ENCODE results near the gene RNF138. TPM values are rescaled to one million over a fixed set of nuclear protein-coding genes. Genes with fewer than 3 reads are reported as not detected.

The RNF138 gene
- total RNA-seq, 2 donors from 2014 or later, result 45.2 to 59.6 TPM

DNA sequence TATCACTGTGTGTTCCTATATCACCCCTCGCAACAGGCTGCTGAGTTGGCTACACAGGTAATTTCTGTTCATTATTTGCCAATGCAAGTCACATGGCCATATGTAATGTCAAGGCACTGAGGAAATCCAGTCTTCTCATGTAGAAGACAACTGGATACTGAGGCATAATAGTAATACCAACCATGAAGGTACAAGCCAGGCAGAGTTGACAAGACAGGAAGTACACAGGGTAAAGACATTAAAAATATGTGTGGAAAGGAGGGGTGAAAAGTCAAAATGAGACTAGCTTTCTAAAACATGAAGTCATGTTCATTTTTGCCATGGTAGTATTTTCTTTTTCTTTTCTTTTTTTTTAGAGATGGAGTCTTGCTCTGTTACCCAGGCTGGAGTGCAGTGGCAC lies 17.5 kb upstream of the RNF138 start:
- no peak overlapping the region for H3K9ac ChIP-seq (ENCODE audit: extremely low read depth, low read length, poor library complexity, severe bottlenecking)
- H3K9me3 ChIP-seq (ENCODE audit: control insufficient read depth, low read length), result no peaks in the 10 kb centered on the region
- 93% methylated on average over 1 of the region's 1 CpG for WGBS, 2 experiments (ENCODE audit: insufficient coverage in 1 of 2, insufficient read length in 1 of 2)
- H3K36me3 ChIP-seq (ENCODE audit: control insufficient read depth, insufficient read depth, low read length), result peaks cover 55% of the 10 kb centered on the region
- H3K27me3 ChIP-seq (ENCODE audit: control insufficient read depth, insufficient read depth, low read length, poor library complexity, severe bottlenecking), result no peaks in the 10 kb centered on the region
- H3K27me3 Mint-ChIP-seq (ENCODE audit: insufficient read depth), result no peaks in the 10 kb centered on the region
- no peak for DNase-seq
- no peak overlapping the region for H3K27ac ChIP-seq (ENCODE audit: low read depth, low read length)
- no peaks in the 10 kb centered on the region for H3K4me1 ChIP-seq (ENCODE audit: control insufficient read depth, insufficient read depth, low read length)
- peaks cover 39% of the 10 kb centered on the region for H3K36me3 Mint-ChIP-seq (ENCODE audit: low read depth)
- TF ChIP-seq, protein P1, sequence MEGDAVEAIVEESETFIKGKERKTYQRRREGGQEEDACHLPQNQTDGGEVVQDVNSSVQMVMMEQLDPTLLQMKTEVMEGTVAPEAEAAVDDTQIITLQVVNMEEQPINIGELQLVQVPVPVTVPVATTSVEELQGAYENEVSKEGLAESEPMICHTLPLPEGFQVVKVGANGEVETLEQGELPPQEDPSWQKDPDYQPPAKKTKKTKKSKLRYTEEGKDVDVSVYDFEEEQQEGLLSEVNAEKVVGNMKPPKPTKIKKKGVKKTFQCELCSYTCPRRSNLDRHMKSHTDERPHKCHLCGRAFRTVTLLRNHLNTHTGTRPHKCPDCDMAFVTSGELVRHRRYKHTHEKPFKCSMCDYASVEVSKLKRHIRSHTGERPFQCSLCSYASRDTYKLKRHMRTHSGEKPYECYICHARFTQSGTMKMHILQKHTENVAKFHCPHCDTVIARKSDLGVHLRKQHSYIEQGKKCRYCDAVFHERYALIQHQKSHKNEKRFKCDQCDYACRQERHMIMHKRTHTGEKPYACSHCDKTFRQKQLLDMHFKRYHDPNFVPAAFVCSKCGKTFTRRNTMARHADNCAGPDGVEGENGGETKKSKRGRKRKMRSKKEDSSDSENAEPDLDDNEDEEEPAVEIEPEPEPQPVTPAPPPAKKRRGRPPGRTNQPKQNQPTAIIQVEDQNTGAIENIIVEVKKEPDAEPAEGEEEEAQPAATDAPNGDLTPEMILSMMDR (conservative IDR thresholded peaks at IDR 0.05), result no peak
- no peaks in the 10 kb centered on the region for H3K4me1 Mint-ChIP-seq
- H3K4me3 Mint-ChIP-seq, result no peak overlapping the region
- H3K4me3 ChIP-seq (ENCODE audit: low read length), result no peak overlapping the region
- H3K9me3 Mint-ChIP-seq, result no peaks in the 10 kb centered on the region
- H3K27ac Mint-ChIP-seq, result no peak overlapping the region

DNA sequence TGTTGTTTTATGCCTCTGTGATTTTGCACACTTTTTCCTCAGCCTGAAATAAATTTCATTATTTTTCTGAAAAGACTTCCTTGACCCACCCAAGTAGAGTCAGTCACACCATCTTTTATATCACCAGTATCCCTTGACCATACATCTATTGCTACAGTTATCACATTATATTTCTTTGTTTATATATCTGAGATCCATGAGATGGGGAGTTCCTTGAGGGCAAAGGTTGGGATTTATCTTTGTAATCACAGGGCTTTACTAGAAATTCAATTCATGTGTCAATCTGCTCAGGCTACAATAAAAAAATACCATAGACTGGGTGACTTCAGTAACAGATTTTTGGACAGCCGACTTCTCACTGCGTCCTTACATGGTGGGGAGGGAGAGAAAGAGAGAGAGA lies 12.8 kb upstream of the RNF138 start:
- Mint-ChIP-seq H3K4me1 (no peaks in the 10 kb centered on the region), H3K36me3 (ENCODE audit: low read depth) (peaks cover 16% of the 10 kb centered on the region), H3K27me3 (ENCODE audit: insufficient read depth) (no peaks in the 10 kb centered on the region), H3K4me3 (no peak overlapping the region), H3K27ac (no peak overlapping the region), H3K9me3 (no peaks in the 10 kb centered on the region)
- no peaks in the 10 kb centered on the region for H3K9me3 ChIP-seq (ENCODE audit: control insufficient read depth, low read length)
- H3K9ac ChIP-seq (ENCODE audit: extremely low read depth, low read length, poor library complexity, severe bottlenecking), result no peak overlapping the region
- 73% methylated on average over 2 of the region's 2 CpGs; no CpG with 5 or more reads in 1 of the 2 experiments for WGBS, 2 experiments (ENCODE audit: insufficient coverage in 1 of 2, insufficient read length in 1 of 2)
- no peak overlapping the region for H3K4me3 ChIP-seq (ENCODE audit: low read length)
- TF ChIP-seq, protein P1 (conservative IDR thresholded peaks at IDR 0.05), result no peak
- DNase-seq, result no peak
- H3K27ac ChIP-seq (ENCODE audit: low read depth, low read length), result no peak overlapping the region
- H3K36me3 ChIP-seq (ENCODE audit: control insufficient read depth, insufficient read depth, low read length), result peaks cover 11% of the 10 kb centered on the region
- no peaks in the 10 kb centered on the region for H3K4me1 ChIP-seq (ENCODE audit: control insufficient read depth, insufficient read depth, low read length)
- no peaks in the 10 kb centered on the region for H3K27me3 ChIP-seq (ENCODE audit: control insufficient read depth, insufficient read depth, low read length, poor library complexity, severe bottlenecking)

DNA sequence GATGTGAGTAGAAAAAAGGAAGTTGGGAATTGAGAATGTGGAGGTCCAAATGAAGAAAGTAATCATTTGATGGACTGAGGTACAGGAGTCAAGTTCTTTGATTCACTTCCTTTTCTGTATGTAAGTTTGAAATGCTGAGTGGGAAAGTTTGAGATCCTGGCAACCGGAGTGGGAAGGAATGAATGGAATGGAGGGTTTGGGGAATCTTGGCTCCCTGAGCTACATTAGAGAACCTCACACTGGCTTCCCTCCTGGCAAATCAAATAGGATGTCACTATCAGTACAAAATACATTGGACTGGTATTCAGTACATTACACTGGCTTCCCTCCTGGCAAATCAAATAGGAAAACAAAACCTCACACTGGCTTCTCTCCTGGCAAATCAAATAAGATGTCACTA lies 9.8 kb upstream of the RNF138 start:
- no peaks in the 10 kb centered on the region for H3K9me3 Mint-ChIP-seq
- no peaks in the 10 kb centered on the region for H3K9me3 ChIP-seq (ENCODE audit: control insufficient read depth, low read length)
- H3K27me3 ChIP-seq (ENCODE audit: control insufficient read depth, insufficient read depth, low read length, poor library complexity, severe bottlenecking), result no peaks in the 10 kb centered on the region
- H3K4me1 Mint-ChIP-seq, result peaks cover 6% of the 10 kb centered on the region
- 90% methylated on average over 1 of the region's 1 CpG; no CpG with 5 or more reads in 1 of the 2 experiments for WGBS, 2 experiments (ENCODE audit: insufficient coverage in 1 of 2, insufficient read length in 1 of 2)
- H3K27ac Mint-ChIP-seq, result no peak overlapping the region
- no peak for DNase-seq
- H3K36me3 Mint-ChIP-seq (ENCODE audit: low read depth), result no peaks in the 10 kb centered on the region
- no peaks in the 10 kb centered on the region for H3K36me3 ChIP-seq (ENCODE audit: control insufficient read depth, insufficient read depth, low read length)
- peaks cover 4% of the 10 kb centered on the region for H3K4me1 ChIP-seq (ENCODE audit: control insufficient read depth, insufficient read depth, low read length)
- H3K4me3 Mint-ChIP-seq, result no peak overlapping the region
- H3K27me3 Mint-ChIP-seq (ENCODE audit: insufficient read depth), result no peaks in the 10 kb centered on the region
- H3K4me3 ChIP-seq (ENCODE audit: low read length), result no peak overlapping the region
- H3K9ac ChIP-seq (ENCODE audit: extremely low read depth, low read length, poor library complexity, severe bottlenecking), result no peak overlapping the region
- TF ChIP-seq, protein P1 (conservative IDR thresholded peaks at IDR 0.05), result no peak
- H3K27ac ChIP-seq (ENCODE audit: low read depth, low read length), result no peak overlapping the region

All from endodermal cell (in vitro differentiated cells).